ENCODE data around the gene SORCS2.

SORCS2 gene

GRCh38 chr4:7531640-7531994, 339.3 kb downstream of the SORCS2 start:
- DNase-seq (ENCODE audit: low spot score) = no peak
- H3K4me3 ChIP-seq = no peak overlapping the region
- TF ChIP-seq, protein P1, sequence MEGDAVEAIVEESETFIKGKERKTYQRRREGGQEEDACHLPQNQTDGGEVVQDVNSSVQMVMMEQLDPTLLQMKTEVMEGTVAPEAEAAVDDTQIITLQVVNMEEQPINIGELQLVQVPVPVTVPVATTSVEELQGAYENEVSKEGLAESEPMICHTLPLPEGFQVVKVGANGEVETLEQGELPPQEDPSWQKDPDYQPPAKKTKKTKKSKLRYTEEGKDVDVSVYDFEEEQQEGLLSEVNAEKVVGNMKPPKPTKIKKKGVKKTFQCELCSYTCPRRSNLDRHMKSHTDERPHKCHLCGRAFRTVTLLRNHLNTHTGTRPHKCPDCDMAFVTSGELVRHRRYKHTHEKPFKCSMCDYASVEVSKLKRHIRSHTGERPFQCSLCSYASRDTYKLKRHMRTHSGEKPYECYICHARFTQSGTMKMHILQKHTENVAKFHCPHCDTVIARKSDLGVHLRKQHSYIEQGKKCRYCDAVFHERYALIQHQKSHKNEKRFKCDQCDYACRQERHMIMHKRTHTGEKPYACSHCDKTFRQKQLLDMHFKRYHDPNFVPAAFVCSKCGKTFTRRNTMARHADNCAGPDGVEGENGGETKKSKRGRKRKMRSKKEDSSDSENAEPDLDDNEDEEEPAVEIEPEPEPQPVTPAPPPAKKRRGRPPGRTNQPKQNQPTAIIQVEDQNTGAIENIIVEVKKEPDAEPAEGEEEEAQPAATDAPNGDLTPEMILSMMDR (IDR thresholded peaks at IDR 0.05) = no peak
- no peak overlapping the region for H3K27ac ChIP-seq

GRCh38 chr4:7532043-7532442, 339.7 kb downstream of the SORCS2 start:
- no peak for DNase-seq (ENCODE audit: low spot score)
- H3K4me3 ChIP-seq = no peak overlapping the region

DNA sequence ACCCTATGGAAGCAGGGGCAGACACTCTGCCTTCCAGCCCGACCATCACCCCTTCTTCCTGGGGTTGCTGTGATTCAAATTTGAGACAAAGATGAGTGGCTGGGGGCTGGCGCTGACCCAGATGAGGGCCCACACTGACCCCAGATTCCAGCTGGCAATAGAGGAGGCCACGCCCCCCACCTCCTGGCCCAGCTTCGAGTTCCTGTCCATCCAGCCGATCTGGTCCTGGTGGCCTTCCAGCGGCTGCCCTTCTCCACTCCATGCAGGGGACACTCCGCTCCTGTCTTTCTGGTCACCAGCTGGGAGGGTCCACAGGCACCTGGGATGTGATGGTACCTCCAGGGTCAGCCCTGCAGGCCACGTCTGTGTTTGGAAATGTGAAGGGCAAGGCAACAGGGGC, 340.9 kb downstream of the SORCS2 start:
- Histone ChIP-seq H3K27ac (no peak overlapping the region), H3K4me3 (no peak overlapping the region)
- DNase-seq (ENCODE audit: low spot score) = no peak
- TF ChIP-seq, protein P1 (IDR thresholded peaks at IDR 0.05) = no peak

More at GRCh38 chr4:7532043-7532442, 339.7 kb downstream of the SORCS2 start:
- TF ChIP-seq, protein P1 (IDR thresholded peaks at IDR 0.05) = no peak
- no peak overlapping the region for H3K27ac ChIP-seq

- no peak for DNase-seq (ENCODE audit: low spot score)
- H3K4me3 ChIP-seq = no peak overlapping the region
- TF ChIP-seq, protein P1 (IDR thresholded peaks at IDR 0.05) = no peak
Measured at GRCh38 chr4:7535094-7535493, 342.8 kb downstream of the SORCS2 start.

GRCh38 chr4:7535619-7536018, 343.3 kb downstream of the SORCS2 start:
- TF ChIP-seq, protein P1 (IDR thresholded peaks at IDR 0.05) = no peak
- Histone ChIP-seq H3K4me3 (no peak overlapping the region), H3K27ac (no peak overlapping the region)
- no peak for DNase-seq (ENCODE audit: low spot score)

More at GRCh38 chr4:7535094-7535493, 342.8 kb downstream of the SORCS2 start:
- no peak overlapping the region for H3K27ac ChIP-seq

DNA sequence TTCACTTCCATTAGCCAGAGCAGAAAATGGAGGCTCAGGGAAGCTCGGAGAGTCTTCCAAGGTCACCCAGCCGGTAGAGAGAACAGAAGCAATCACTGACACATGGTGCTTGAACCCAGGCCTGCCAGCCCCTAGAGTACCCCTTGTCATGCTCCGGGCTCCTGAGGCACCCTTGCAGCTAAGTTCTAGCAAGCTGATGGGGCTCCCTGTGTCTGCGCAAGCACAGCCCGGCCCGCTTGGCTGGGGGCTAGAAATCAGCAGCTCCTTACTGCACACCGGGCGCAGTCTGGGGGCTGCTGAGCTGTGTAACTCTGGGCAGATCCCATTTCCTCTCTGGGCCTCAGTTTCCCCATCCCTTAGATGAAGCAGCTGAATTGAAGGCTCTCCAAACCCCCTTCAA, 344.5 kb downstream of the SORCS2 start:
- no peak for DNase-seq (ENCODE audit: low spot score)
- Histone ChIP-seq H3K4me3 (no peak overlapping the region), H3K27ac (no peak overlapping the region)
- TF ChIP-seq, protein P1 (IDR thresholded peaks at IDR 0.05) = no peak

- H3K27ac ChIP-seq = no peak overlapping the region
- TF ChIP-seq, protein P1 (IDR thresholded peaks at IDR 0.05) = no peak
- H3K4me3 ChIP-seq = no peak overlapping the region
- DNase-seq (ENCODE audit: low spot score) = no peak
Measured at GRCh38 chr4:7537853-7538400, 345.6 kb downstream of the SORCS2 start.
